Glomerular endothelial cell (primary cell): Measurements from ENCODE around the gene FKBP1C. TPM values are rescaled to one million over a fixed set of nuclear protein-coding genes. Genes with fewer than 3 reads are reported as not detected.

Experiments used
- DNase-seq: peaks from one replicate; pipeline ENCODE4 v3.0.0-alpha.2; 2011; ENCODE audit warnings: low read depth, low spot score; ENCODE audit errors: extremely low read depth
- total RNA-seq: library from RNA; depleted of rRNA; stranded (reverse); fragments of >200 nt; gene quantifications from 2 replicates; pipeline ENCODE4 v1.2.3, GENCODE V29; 2015

The FKBP1C gene
- total RNA-seq, 1 donor from 2014 or later = 0.41 TPM

DNA sequence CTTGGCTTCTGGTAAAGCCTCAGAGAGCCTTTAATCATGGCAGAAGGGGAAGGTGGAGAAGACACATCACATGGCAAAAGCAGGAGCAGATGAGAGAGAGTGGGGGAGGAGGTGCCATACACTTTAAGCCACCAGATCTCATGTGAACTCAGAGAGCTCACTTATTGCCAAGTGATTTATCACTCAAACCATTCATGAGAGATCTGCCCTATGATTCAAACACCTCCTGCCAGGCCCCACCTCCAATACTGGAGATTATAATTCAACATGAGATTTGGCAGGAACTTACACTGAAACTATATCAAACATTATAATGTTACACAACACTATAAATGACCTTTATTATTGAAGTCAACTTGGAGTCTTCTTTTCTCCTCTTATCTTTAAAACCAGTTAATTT lies 47.9 kb downstream of the FKBP1C start:
- no peak for DNase-seq

GRCh38 chr6:63261820-63262219 lies 50.6 kb downstream of the FKBP1C start:
- no peak for DNase-seq

Other genes starting within 250 kb of the FKBP1C start
- not detected in 2 replicates for gene LGSN, start 108.5 kb downstream of the FKBP1C start, total RNA-seq